Bronchial epithelial cell (primary cell): ENCODE measurements around the gene TCP1. TPM values are rescaled to one million over a fixed set of nuclear protein-coding genes. Genes with fewer than 3 reads are reported as not detected.
"Not testable (repeated sequence)": the region's sequence is repeated elsewhere in the genome, so short reads cannot be mapped to it uniquely, and the experiment has no call there.

Source experiments
- DNase-seq: peaks from one replicate; pipeline ENCODE4 v3.0.0-alpha.2; 2010; ENCODE audit warnings: low read depth
- FAIRE-seq: peaks from 2 replicates; lab custom pipeline; 2011; peaks lifted over from hg19 to GRCh38; lab: Jason Lieb, UNC
- H3K27me3 ChIP-seq: 2 replicates; pipeline ENCODE4 v1.5.1; 2011; ENCODE audit warnings: low read length; ENCODE audit not compliant: control insufficient read depth, insufficient read depth
- H3K36me3 ChIP-seq: 2 replicates; pipeline ENCODE4 v1.5.1; 2011; ENCODE audit warnings: low read length; ENCODE audit not compliant: control insufficient read depth, insufficient read depth
- H3K4me3 ChIP-seq: 2 replicates; pipeline ENCODE4 v1.5.1; 2011; ENCODE audit warnings: mild to moderate bottlenecking, low read depth, low read length, control low read depth
- CTCF ChIP-seq: IDR thresholded peaks from 2 replicates; pipeline ENCODE4 v1.5.1; 2011; ENCODE audit warnings: mild to moderate bottlenecking, moderate library complexity, low read length, control low read depth, inconsistent platforms; ENCODE audit not compliant: insufficient read depth, severe bottlenecking
- total RNA-seq: library from RNA; depleted of rRNA; stranded (reverse); fragments of >200 nt; gene quantifications from 2 replicates; pipeline ENCODE4 v1.2.1, GENCODE V29; 2014

The TCP1 gene
- total RNA-seq, 1 donor from 2014 or later = 202 TPM

DNA sequence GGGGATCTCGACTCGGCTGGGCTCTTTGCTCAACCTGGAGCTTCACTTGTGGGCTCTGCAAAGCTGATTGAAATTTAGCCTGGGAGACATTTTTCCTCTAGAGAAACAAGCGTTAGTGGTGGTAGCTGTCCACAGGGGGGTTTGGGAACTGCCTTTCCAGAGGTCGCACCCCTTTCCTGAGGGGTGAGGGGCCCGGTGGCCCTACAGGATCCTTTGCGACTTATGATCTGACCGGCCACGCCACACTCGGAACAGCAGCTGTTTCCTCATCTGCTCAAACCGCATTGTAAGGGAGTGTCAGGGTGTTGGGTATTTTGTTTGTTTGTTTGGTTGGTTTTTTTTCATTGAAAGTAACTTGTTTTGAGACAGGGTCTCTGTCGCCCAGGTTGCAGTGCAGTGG is 31.7 kb upstream of the TCP1 start:
- Histone ChIP-seq H3K4me3 (no peak overlapping the region), H3K27me3 (peaks cover 4% of the 10 kb centered on the region), H3K36me3 (no peaks in the 10 kb centered on the region)
- FAIRE-seq (no peak), DNase-seq (no peak)
- TF ChIP-seq CTCF = no peak

GRCh38 chr6:159819932-159820640 is 30.7 kb upstream of the TCP1 start:
- FAIRE-seq (no peak), DNase-seq (no peak)
- no peaks in the 10 kb centered on the region for H3K36me3 ChIP-seq
- TF ChIP-seq CTCF = no peak
- no peak overlapping the region for H3K4me3 ChIP-seq
- H3K27me3 ChIP-seq = peaks cover 4% of the 10 kb centered on the region

GRCh38 chr6:159819098-159819497 is 29.7 kb upstream of the TCP1 start:
- FAIRE-seq = no peak
- Histone ChIP-seq H3K36me3 (no peaks in the 10 kb centered on the region), H3K27me3 (peaks cover 4% of the 10 kb centered on the region), H3K4me3 (no peak overlapping the region)
- TF ChIP-seq CTCF = no peak
- no peak for DNase-seq

DNA sequence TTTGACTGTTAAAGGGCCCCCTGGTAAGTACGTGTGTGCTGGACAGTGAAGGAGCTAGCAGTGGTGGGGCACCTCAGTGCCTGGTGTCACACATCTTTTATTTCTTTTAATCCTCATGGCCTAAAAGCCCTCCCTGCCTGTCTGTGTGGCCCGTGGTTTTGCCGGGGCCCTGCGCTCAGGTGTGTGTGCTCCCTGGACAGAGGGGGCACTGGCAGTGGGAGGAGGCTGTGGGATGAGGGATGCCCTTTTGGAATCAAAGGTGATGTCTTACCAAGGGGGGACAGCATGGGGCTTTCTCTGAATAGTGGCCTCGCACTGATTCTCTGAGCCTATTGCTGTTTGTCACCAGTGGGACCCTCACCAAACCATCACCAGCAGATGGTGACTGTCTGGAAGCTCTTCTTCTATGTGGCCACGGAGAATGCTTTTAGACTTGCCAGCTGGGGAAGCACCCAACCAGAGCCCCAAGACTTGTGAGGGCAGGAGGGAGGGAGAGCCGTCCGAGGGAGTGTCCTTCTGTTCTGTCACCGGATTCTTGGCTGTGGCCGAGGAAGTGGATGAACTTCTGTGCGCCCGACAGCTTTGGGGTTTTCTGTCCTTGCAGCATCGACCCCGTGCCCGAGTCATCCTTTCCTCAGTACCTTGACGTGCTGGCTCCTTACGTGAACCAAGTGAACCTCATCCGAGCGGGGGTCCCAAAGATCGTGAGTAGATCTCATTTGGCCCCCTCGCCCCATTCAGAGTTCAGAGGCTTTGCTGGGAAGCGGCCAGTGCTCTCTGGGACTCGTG is 28.7 kb upstream of the TCP1 start:
- H3K27me3 ChIP-seq = peaks cover 4% of the 10 kb centered on the region
- no peaks in the 10 kb centered on the region for H3K36me3 ChIP-seq
- DNase-seq (no peak), FAIRE-seq (peak; percentile 43)
- H3K4me3 ChIP-seq = no peak overlapping the region
- TF ChIP-seq CTCF = no peak

- H3K36me3 ChIP-seq, DNase-seq, FAIRE-seq, H3K27me3 ChIP-seq, H3K4me3 ChIP-seq: not testable (repeated sequence)
Observed at GRCh38 chr6:159816775-159817174, 27.4 kb upstream of the TCP1 start.

DNA sequence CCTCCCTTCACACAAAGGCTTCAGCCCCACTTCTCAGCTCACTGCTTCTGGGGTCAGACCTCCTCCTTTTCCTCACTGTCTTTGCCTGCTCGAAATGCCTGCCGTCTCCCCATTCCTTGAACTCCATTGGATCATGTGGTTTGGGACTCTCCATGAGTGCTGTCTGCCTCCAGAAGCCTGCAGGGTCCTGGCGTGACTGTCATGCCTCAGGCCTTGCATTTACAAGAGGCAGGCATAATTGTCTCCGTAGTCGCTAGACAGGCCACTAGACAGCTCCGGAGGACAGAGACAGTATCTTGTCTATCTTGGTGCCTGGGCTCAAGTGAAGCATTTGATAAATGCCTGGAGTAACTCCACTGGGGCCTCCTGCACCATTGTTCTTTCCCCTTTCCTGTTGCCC is 26.0 kb upstream of the TCP1 start:
- Histone ChIP-seq H3K36me3 (no peaks in the 10 kb centered on the region), H3K4me3 (no peak overlapping the region), H3K27me3 (peaks cover 4% of the 10 kb centered on the region)
- TF ChIP-seq CTCF = no peak
- DNase-seq (no peak), FAIRE-seq (no peak)
